Gastroesophageal sphincter (tissue), 4 donors: ENCODE results near the gene PDE8A. TPM values are rescaled to one million over a fixed set of nuclear protein-coding genes. Genes with fewer than 3 reads are reported as not detected.

Source experiments
- ATAC-seq: fragments of 150-250 bp; one replicate; pipeline ENCODE4 v1.9.1; 2016; ENCODE audit warnings: mild to moderate bottlenecking, moderate library complexity
- H3K27ac ChIP-seq, 4 donors: fragments of 200-600 bp; sonication (generic) in 3 of 4; 1 replicate in 3 of 4; 2 replicates in 1 of 4; pipeline ENCODE4 v1.5.1; 2016 to 2019
- H3K27me3 ChIP-seq: fragments of 200-600 bp; sonication (generic); one replicate; pipeline ENCODE4 v1.5.1; 2019
- H3K36me3 ChIP-seq, 2 donors: fragments of 200-600 bp; sonication (generic); one replicate each; pipeline ENCODE4 v1.5.1; 2019; ENCODE audit warnings: control low read depth in 1 of 2
- H3K4me1 ChIP-seq, 3 donors: fragments of 200-600 bp; sonication (generic); 1 replicate in 2 of 3; 2 replicates in 1 of 3; pipeline ENCODE4 v1.5.1; 2016 to 2019; ENCODE audit warnings: control low read depth in 2 of 3
- H3K4me3 ChIP-seq, 2 donors: fragments of 200-600 bp; sonication (generic); one replicate each; pipeline ENCODE4 v1.5.1; 2019; ENCODE audit warnings: mild to moderate bottlenecking in 1 of 2, moderate library complexity in 1 of 2
- H3K9me3 ChIP-seq, 3 donors: fragments of 200-600 bp; sonication (generic); one replicate each; pipeline ENCODE4 v1.5.1; 2017 to 2019; ENCODE audit warnings: control low read depth in 2 of 3
- EP300 ChIP-seq: sonication (generic); formaldehyde crosslinking; IDR thresholded peaks from one replicate; pipeline ENCODE4 v1.6.1; 2017; ENCODE audit warnings: antibody characterized with exemption, mild to moderate bottlenecking
- POLR2A ChIP-seq, 2 donors: fragments of 450-650 bp; IDR thresholded peaks; one replicate each; pipeline ENCODE4 v1.6.1; 2017; ENCODE audit warnings: antibody characterized with exemption in 2 of 2, mild to moderate bottlenecking in 2 of 2, moderate library complexity in 1 of 2
- POLR2AphosphoS5 ChIP-seq: sonication (generic); formaldehyde crosslinking; IDR thresholded peaks from one replicate; pipeline ENCODE4 v1.6.1; 2017; ENCODE audit warnings: antibody characterized with exemption
- WGBS, 2 donors: methylation state at CpG; one replicate each; pipeline ENCODE4 v1.1.5; 2018; ENCODE audit warnings: low coverage in 1 of 2; 5-methylcytosine and 5-hydroxymethylcytosine counted together
- total RNA-seq, 4 donors: library from RNA; depleted of rRNA; stranded (reverse); fragments of >200 nt; gene quantifications; one replicate each; pipeline ENCODE4 v1.1.0, GENCODE V29; 2016
- TF ChIP-seq, protein P1 (sequence below), 4 experiments: fragments of 200-600 bp in 2 of 4; fragments of 450-650 bp in 2 of 4; sonication (generic) in 1 of 4; IDR thresholded peaks; one replicate each; pipeline ENCODE4 v1.5.1; 2017 to 2019; ENCODE audit warnings: antibody characterized with exemption in 4 of 4, mild to moderate bottlenecking in 2 of 4, moderate library complexity in 2 of 4

The PDE8A gene
- total RNA-seq, 4 donors from 2014 or later = 34.6 to 73.2 (median 56.2) TPM

DNA sequence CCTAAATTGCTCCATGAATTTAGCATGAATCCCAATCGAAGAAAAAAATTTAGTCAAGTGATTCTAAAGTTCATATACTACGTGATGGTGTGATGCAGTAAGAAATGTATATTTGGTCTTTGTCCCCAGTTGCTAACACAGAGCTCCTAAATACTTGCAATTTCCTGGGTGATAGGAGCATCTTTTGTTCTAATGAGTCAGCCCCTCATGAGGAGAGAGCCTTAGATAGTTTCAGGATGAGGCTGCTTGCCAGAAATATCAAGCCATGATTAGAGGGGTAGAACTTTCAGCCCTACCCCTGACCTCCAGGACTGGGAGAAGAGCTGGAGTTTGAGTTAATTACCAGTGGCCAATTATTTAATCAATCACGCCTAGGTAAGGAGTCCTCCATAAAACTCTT lies 170.2 kb downstream of the PDE8A start:
- Histone ChIP-seq H3K36me3 (no peaks in the 10 kb centered on the region), H3K27ac (no peak overlapping the region), H3K4me3 (no peak overlapping the region), H3K27me3 (no peaks in the 10 kb centered on the region), H3K9me3 (no peaks in the 10 kb centered on the region), H3K4me1 (no peaks in the 10 kb centered on the region)
- WGBS, 2 donors = 85 to 100% methylated on average over 3 of the region's 3 CpGs
- no peak for ATAC-seq
- TF ChIP-seq EP300 (no peak), POLR2A (IDR thresholded peaks at IDR 0.05) (no peak), POLR2AphosphoS5 (no peak)
- TF ChIP-seq, protein P1, sequence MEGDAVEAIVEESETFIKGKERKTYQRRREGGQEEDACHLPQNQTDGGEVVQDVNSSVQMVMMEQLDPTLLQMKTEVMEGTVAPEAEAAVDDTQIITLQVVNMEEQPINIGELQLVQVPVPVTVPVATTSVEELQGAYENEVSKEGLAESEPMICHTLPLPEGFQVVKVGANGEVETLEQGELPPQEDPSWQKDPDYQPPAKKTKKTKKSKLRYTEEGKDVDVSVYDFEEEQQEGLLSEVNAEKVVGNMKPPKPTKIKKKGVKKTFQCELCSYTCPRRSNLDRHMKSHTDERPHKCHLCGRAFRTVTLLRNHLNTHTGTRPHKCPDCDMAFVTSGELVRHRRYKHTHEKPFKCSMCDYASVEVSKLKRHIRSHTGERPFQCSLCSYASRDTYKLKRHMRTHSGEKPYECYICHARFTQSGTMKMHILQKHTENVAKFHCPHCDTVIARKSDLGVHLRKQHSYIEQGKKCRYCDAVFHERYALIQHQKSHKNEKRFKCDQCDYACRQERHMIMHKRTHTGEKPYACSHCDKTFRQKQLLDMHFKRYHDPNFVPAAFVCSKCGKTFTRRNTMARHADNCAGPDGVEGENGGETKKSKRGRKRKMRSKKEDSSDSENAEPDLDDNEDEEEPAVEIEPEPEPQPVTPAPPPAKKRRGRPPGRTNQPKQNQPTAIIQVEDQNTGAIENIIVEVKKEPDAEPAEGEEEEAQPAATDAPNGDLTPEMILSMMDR (IDR thresholded peaks at IDR 0.05) = no peak

DNA sequence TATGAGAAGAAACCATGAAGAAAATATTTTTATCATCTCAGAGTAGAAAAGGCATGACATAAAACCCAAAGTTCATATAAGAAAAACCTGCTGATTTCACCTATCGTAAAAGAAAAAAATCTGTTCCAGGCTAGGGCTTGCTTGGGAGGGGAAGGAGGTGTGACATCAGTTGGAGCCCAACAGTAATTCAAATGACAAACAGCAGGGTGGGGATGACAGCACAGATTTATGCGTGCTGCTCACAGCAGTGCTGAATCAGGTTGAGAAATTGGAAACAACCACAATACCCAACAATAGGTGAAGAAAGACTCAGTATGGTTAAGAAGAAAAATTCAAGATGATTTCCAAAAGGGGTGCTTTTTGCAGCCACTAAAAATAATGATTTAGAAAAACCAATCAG lies 172.4 kb downstream of the PDE8A start:
- 59 to 61% methylated on average over 2 of the region's 2 CpGs for WGBS, 2 donors
- no peak overlapping the region for H3K4me3 ChIP-seq
- no peaks in the 10 kb centered on the region for H3K27me3 ChIP-seq
- TF ChIP-seq, protein P1 (IDR thresholded peaks at IDR 0.05) = no peak
- TF ChIP-seq POLR2AphosphoS5 (no peak), EP300 (no peak), POLR2A (IDR thresholded peaks at IDR 0.05) (no peak)
- no peaks in the 10 kb centered on the region for H3K4me1 ChIP-seq
- H3K27ac ChIP-seq = no peak overlapping the region
- H3K36me3 ChIP-seq = no peaks in the 10 kb centered on the region
- ATAC-seq = no peak
- no peaks in the 10 kb centered on the region for H3K9me3 ChIP-seq

DNA sequence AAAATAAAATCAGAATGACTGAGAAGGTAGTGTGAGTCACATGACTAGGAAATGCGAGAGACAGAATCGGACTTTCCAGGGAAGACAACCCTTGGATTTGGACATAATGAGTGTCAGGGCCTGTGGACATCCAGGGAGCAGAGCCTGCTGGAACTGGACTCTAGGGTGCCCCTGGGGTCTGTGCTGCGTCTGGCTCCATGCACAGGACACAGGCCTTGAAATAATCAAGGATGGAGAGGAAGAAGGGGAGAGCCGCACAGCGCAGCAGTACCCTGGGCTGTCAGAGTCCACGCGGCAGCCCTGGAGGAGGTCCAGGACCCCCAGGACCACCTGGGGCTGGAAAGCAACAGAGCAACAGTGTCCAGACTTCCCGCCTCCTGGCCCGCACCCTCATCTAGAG lies 173.7 kb downstream of the PDE8A start:
- WGBS, 2 donors = 45 to 66% methylated on average over 3 to 4 of the region's 9 CpGs
- no peak for ATAC-seq

DNA sequence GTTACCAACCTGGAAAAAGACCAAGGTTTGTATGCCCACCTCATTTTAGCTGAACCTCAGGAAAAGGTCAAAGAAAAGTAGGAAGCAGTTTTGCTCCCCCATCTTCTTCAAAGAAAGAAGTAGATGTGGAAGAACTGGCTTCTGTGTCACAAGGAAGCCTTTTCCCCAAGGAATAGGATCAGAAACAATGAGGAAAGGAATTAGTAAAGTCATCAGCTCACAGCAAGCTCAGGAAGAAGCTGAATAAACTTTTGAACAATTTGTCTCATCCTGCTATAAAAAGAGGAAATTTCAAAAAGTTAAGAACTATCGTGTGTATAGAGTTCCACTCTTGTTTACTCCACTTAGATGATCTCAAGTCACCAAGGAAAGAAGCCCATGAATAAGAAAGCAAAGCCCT lies 174.2 kb downstream of the PDE8A start:
- no peaks in the 10 kb centered on the region for H3K9me3 ChIP-seq
- TF ChIP-seq, protein P1 (IDR thresholded peaks at IDR 0.05) = no peak
- TF ChIP-seq EP300 (no peak), POLR2AphosphoS5 (no peak), POLR2A (IDR thresholded peaks at IDR 0.05) (no peak)
- H3K36me3 ChIP-seq = no peaks in the 10 kb centered on the region
- WGBS, 2 donors = 50% methylated on average over 1 of the region's 1 CpG
- H3K4me1 ChIP-seq = no peaks in the 10 kb centered on the region
- H3K27me3 ChIP-seq = no peaks in the 10 kb centered on the region
- H3K27ac ChIP-seq = no peak overlapping the region
- no peak overlapping the region for H3K4me3 ChIP-seq
- ATAC-seq = no peak

More for the DNA sequence above, 173.7 kb downstream of the PDE8A start:
- Histone ChIP-seq H3K36me3 (no peaks in the 10 kb centered on the region), H3K9me3 (no peaks in the 10 kb centered on the region), H3K4me3 (no peak overlapping the region), H3K27me3 (no peaks in the 10 kb centered on the region), H3K27ac (no peak overlapping the region), H3K4me1 (no peaks in the 10 kb centered on the region)
- TF ChIP-seq EP300 = no peak
- no peak for TF ChIP-seq POLR2AphosphoS5
- TF ChIP-seq, protein P1 (IDR thresholded peaks at IDR 0.05) = no peak
- no peak for TF ChIP-seq POLR2A (IDR thresholded peaks at IDR 0.05)

DNA sequence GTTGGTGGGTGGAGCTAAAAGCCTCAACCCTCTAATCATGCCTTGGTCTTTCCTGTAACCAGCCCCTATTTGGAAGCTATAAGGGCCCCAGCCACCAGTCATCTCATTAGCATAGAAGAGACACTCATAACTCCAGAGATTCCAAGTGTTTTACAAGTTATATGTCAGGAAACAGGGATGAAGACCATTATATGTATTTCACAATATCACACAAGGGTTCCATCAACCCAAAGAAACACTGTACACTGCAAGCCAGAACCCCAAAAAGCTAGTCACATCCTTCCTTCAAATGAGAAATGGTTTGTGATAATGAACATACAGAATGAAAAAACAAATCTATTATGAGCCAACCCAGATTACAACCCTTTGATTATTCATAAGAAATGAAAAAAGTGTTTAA lies 175.7 kb downstream of the PDE8A start:
- Histone ChIP-seq H3K27ac (no peak overlapping the region), H3K9me3 (peaks cover 0 to 6% (median 0%) of the 10 kb centered on the region in 3 donors), H3K36me3 (no peaks in the 10 kb centered on the region), H3K27me3 (no peaks in the 10 kb centered on the region), H3K4me3 (no peak overlapping the region), H3K4me1 (no peaks in the 10 kb centered on the region)
- TF ChIP-seq EP300 = no peak
- TF ChIP-seq POLR2AphosphoS5 = no peak
- TF ChIP-seq POLR2A (IDR thresholded peaks at IDR 0.05) = no peak
- TF ChIP-seq, protein P1 (IDR thresholded peaks at IDR 0.05) = no peak
- no peak for ATAC-seq
